ENCODE measurements around the gene CAMK2A.

Gene CAMK2A

GRCh38 chr5:150315245-150315644 lies 25.7 kb upstream of the CAMK2A start:
- DNase-seq = no peak

DNA sequence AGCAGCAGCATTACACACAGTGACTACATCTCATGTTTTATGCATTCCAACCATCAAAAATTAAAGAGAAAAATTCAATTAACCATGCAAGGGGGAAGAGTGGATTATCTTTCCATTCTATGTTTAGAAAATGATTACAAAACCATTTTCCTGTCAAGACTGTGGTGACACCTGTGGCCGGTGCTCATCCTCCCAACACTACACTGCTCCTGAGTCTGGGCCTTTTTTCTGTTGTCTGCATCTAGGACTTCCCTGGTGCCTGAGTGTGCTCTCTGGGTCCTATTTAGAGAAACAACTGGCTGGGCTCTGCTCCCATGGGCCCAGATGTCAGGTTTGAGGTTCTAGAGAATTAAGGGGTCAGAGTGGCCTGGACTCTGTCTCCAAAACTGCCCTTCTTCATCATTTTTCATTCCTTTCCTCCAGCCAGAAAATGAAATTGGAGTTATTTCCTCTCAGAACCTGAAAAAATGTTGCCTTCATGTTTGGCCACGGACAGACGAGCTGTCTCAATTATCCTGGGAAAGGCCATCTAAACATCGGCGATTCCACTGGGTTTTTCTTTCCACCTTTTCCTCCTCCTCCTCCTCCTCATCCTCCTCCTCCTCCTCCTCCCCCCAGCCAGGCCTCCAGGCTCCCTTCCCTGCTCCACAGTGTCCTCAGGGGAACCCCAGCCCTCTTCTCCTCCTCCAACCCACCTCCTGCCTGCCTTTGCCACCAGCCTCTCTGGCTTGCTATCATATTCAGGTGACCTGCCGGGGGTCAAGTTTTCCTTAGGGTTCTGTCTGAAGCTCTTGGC lies 24.5 kb upstream of the CAMK2A start:
- no peak for DNase-seq

DNA sequence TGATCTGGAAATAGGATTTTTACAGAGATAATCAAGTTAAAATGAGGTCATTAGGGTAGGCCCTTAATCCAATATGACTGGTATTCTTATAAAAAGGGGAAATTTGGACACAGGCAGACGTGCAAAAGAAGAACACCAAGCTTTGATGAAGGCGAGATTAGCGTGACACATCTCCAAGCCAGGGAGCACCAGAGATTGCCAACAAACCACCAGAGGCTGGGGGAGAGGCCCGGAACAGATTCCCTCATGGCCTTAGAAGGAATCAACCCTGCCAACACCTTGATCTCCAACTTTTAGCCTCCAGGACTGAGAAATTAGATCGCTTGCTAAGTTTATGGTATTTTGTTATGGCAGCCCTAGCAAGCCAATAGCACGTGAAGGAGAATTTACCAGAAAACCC lies 23.9 kb upstream of the CAMK2A start:
- no peak for DNase-seq

DNA sequence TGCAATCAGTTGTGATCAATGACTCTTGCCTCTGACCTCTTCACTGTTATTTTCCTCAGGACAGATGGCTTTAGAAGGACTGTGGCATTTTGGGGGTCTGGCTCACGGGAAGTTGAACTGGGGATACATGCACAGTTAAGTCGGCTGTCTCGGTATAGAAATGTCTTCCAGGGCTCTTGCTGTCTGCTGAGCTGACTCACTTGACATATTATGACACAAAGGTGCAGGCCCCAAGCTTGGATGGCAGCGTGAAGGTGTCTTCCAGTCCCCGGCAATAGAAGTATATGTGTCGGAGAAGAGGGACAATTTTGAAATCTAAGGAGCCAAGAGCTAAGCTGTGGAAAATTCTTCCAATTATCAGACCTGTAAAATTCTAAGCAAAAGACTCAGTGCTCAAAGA lies 22.9 kb upstream of the CAMK2A start:
- DNase-seq = no peak

GRCh38 chr5:150311015-150311692 lies 21.6 kb upstream of the CAMK2A start:
- DNase-seq = no peak

GRCh38 chr5:150310246-150310645 lies 20.7 kb upstream of the CAMK2A start:
- no peak for DNase-seq

DNA sequence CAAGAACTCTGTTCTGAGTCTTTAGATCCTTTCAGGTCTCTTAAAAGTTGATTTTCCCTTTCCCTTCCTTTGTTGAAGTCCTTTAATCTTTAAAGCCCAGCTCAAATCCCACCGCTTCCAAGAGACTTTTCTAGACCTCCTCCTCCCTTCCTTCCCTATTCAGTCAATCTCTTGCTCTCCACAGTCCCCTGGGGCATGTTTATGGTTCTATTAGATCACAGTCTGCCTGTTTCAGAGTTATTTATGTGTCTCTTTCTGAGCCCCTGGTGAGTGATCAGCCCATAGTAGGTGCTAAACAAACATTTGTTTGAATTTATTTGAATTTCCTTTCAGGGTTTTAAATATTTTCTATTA lies 20.3 kb upstream of the CAMK2A start:
- DNase-seq = no peak

GRCh38 chr5:150309101-150309885 lies 19.7 kb upstream of the CAMK2A start:
- DNase-seq = no peak

GRCh38 chr5:150307617-150308426 lies 18.2 kb upstream of the CAMK2A start:
- no peak for DNase-seq

DNA sequence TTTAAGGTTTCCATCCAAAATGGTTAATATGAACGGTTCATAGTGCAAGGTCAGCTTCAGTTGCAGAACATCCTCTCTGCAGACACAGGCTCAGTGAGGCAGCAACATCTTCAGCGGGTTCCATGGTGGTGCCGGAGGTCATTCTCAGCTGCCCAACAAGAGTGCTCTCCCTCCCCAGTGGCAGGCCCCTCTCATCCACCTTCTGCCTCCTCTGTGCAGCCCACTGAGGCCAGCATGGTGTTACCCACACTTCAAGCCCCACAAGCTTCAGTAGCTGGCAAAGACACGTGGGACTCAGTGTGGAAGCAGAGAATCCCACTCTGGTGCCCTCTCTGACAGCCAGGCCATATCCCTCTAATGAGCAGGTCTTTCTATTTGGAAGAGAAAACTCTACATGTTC lies 17.2 kb upstream of the CAMK2A start:
- DNase-seq = no peak

DNA sequence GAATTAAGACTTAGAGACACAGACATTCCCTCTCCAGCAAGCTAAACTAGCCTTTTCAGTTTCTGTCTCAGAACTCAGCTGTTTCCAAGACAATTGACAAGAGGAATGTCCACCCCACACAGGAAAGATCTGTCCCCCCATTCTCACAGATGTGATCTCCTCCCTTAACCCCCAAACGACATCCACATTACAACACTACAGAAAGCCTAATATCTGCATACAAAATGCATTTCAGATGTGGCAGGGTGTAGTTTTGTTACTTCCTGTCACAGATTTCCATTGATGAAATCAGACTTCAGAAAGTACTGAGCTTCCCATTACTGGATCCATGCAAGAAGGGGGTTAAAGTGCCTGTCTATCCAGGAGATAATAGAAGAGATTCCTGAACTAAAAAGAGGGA lies 16.0 kb upstream of the CAMK2A start:
- no peak for DNase-seq

- no peak for DNase-seq
Measured at GRCh38 chr5:150305095-150305494, 15.5 kb upstream of the CAMK2A start.

DNA sequence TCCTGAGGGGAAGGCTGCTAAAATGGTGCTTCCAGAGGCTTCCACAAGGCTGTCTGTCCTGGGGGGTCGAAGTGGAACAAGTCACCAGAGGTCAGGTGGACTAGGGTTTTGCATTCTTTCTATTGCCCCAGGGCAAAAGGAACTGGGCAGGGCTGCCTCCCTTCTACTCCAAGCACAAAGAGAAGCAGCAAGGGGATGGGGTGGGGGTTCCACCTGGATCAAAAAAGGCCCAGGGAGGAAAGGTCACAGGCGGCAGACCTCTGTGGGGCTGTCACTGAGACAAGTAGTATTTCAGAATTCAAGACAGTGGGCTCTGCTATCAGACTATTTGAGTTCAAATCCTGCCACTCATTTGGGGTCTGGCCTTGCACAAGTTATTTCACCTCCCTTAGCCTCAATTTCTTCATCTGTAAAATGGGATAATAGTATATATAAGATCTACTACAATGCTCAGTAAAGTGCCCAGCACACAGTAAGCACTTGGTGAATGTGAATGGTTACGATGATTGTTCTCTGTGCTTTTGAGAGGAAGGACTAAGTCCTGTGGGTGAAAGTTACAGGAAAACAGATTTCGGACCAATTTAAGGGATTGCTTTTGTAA lies 15.0 kb upstream of the CAMK2A start:
- no peak for DNase-seq

DNA sequence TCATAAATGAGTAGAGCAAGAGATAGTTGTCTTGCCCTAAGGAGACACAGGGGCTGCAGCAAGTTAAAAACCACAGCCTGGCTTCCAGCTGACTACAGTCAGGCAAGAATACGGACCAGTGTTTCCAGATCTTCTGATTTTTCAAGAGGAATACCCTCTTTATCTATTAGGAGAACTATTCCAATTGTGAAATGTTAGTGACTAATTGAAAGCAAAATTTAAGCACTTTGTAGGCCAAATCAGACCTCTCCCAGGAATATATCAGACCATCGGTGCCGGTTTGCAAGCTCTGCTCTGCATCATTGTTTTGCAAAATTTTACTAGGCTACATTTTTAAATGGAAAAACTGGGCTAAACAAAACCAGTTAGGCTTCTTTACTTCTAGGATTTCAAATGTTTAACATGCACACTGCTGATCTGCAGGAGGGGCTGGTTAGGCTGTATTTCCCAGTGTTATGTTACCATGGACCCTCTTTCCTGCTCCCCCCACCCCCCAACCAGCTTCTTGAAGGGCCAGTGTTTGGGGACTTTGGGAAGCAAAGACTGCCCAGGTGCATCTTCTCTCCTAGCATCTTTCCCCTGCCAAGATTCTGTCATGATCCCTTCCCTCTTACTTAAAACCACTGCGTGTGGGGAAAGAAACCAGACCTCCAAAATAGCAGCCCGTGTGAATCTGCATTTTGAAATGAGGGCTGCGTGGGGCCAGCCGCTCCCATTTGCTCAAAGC lies 14.2 kb upstream of the CAMK2A start:
- no peak for DNase-seq

- no peak for DNase-seq
Measured at GRCh38 chr5:150303070-150303615, 13.6 kb upstream of the CAMK2A start.

- DNase-seq = no peak
Measured at GRCh38 chr5:150302301-150303069, 12.9 kb upstream of the CAMK2A start, which contains the start of gene ARSI. Gene ARSI, minus strand, starts transcription at chr5:150302905. Its CDS starts 532 bp downstream, at chr5:150302373.

DNA sequence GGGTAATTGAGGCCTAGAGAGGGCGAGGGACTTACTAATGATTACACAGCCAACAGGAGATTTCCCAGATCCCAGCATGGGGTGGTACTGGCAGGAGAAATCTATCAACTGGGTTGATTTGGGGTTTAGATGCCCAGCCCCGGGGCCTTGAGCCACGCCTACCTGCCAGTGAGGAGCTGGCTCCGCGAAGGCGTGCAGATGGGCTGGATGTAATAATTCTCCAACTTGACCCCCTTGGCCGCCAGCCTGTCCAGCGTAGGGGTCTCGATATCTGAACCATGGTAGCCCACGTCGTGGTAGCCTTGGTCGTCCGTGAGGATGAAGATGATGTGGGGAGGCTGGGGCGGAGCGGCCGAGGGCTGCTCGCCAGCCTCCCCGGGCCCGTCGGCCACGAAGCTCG lies 12.3 kb upstream of the CAMK2A start:
- no peak for DNase-seq

DNA sequence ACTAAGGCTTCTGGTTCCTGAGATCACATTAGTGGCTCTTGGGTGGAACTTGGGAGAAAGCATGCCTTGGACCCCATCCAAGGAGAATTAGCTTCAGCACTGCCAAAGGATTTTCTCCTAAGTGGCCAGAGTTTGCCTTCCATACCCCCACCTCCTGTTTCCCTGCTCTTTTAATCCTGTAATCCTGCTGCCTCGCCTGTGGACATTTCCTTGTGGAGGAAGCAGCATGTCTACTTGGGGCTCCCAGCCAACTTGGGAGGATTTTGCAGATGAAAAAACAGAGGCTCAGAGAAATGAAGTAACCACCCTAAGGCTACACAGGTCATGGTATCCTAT lies 11.6 kb upstream of the CAMK2A start:
- DNase-seq = no peak

- DNase-seq = no peak
Measured at GRCh38 chr5:150300496-150301169, 11.1 kb upstream of the CAMK2A start.
